SU-DHL-6 (cell line): ENCODE results near the gene UBE2F.

Source experiments
- H2AFZ ChIP-seq: fragments of 200-600 bp; sonication (generic); 2 replicates; pipeline ENCODE4 v1.6.1; 2014; ENCODE audit warnings: low read depth, mild to moderate bottlenecking, moderate library complexity, mixed read lengths, antibody characterized with exemption, low read length; ENCODE audit not compliant: severe bottlenecking
- H3F3A ChIP-seq: fragments of 200-600 bp; shearing (Covaris generic); 2 replicates; pipeline ENCODE4 v1.6.0; 2016; ENCODE audit warnings: antibody characterized with exemption, mild to moderate bottlenecking; ENCODE audit not compliant: insufficient read depth
- H3K27ac ChIP-seq: fragments of 200-600 bp; sonication (generic); 2 replicates; pipeline ENCODE4 v1.5.1; 2016; ENCODE audit warnings: low read depth, mild to moderate bottlenecking, low read length, moderate library complexity, mixed read lengths
- H3K27me3 ChIP-seq: fragments of 200-600 bp; sonication (generic), shearing (Covaris generic); 2 replicates; pipeline ENCODE4 v1.6.0; 2014; ENCODE audit warnings: mild to moderate bottlenecking, low read length
- H3K36me3 ChIP-seq: fragments of 200-600 bp; sonication (generic); 2 replicates; pipeline ENCODE4 v1.6.1; 2014; ENCODE audit warnings: mild to moderate bottlenecking, low read length, mixed read lengths
- H3K4me2 ChIP-seq: fragments of 300-600, 200-600 bp; shearing (Covaris generic), sonication (generic); 2 replicates; pipeline ENCODE4 v1.6.0; 2014; ENCODE audit warnings: low read length, low read depth, mild to moderate bottlenecking; ENCODE audit not compliant: poor library complexity, severe bottlenecking
- H3K4me3 ChIP-seq: fragments of 200-600 bp; sonication (generic); 2 replicates; pipeline ENCODE4 v1.5.1; 2014; ENCODE audit warnings: antibody characterized with exemption, low read length, mild to moderate bottlenecking, mixed read lengths; ENCODE audit not compliant: insufficient read depth, poor library complexity, severe bottlenecking
- H3K79me2 ChIP-seq: fragments of 200-600 bp; sonication (generic); 2 replicates; pipeline ENCODE4 v1.6.1; 2014; ENCODE audit warnings: mild to moderate bottlenecking, low read length, moderate library complexity; ENCODE audit not compliant: insufficient read depth
- H3K9ac ChIP-seq: fragments of 200-600 bp; sonication (generic); 2 replicates; pipeline ENCODE4 v1.7.0; 2014; ENCODE audit warnings: mild to moderate bottlenecking, low read length
- H3K9me2 ChIP-seq: fragments of 200-600 bp; sonication (generic); replicated peaks from 2 replicates; pipeline ENCODE4 v1.6.1; 2014; ENCODE audit warnings: low read length; ENCODE audit not compliant: insufficient read depth
- H3K9me3 ChIP-seq: fragments of 200-600 bp; sonication (generic); 2 replicates; pipeline ENCODE4 v1.6.1; 2014; ENCODE audit warnings: low read length, mixed read lengths; ENCODE audit not compliant: insufficient read depth
- H4K20me1 ChIP-seq: fragments of 200-600 bp; sonication (generic); 2 replicates; pipeline ENCODE4 v1.6.1; 2014; ENCODE audit warnings: low read depth, mild to moderate bottlenecking, antibody characterized with exemption, low read length, moderate library complexity, mixed read lengths
- EZH2phosphoT487 ChIP-seq: fragments of 200-600 bp; sonication (generic), shearing (Covaris generic); conservative IDR thresholded peaks from 2 replicates; pipeline ENCODE4 v1.6.1; 2018; ENCODE audit warnings: mild to moderate bottlenecking, antibody characterized with exemption, low read length, moderate library complexity, mixed read lengths
- TF ChIP-seq, protein P1 (sequence below): fragments of 200-600 bp; sonication (generic); IDR thresholded peaks from one replicate; pipeline ENCODE4 v1.5.1; 2017; ENCODE audit warnings: antibody characterized with exemption, mild to moderate bottlenecking, low read length, moderate library complexity; ENCODE audit not compliant: insufficient read depth, poor library complexity, severe bottlenecking

Gene UBE2F

DNA sequence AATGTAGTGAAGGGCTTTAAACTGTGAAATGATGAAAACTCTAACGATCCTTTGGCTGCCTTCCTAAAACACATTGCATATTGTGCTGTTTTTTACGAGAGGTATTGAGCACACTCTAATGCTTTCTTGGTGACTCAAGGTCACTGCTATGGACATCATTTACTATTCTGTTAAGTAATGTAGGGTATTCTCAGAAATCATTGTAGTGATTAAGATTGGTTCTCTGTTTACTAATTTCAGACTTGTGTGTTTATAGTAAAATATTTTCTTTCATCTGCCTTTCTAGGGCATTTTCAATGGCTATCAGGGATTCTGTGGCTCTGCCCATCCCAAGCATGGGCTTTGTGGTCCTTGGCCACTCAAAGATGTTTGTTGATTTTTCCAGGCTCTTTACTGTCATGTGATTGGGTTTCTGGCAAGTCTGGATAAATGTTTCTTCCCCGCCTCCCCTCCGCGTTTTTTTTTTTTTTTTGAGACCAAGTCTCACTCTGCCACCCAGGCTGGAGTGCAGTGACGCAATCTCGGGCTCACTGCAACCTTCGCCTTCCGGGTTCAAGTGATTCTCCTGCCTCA lies 29.3 kb downstream of the UBE2F start:
- H3K27me3 ChIP-seq = no peaks in the 10 kb centered on the region
- no peaks in the 10 kb centered on the region for H3K36me3 ChIP-seq
- no peak overlapping the region for H3K9ac ChIP-seq
- H3K27ac ChIP-seq = no peak overlapping the region
- H3K4me2 ChIP-seq = no peak overlapping the region
- H3K9me3 ChIP-seq = no peaks in the 10 kb centered on the region
- no peak overlapping the region for H2AFZ ChIP-seq
- H4K20me1 ChIP-seq = no peaks in the 10 kb centered on the region
- H3K79me2 ChIP-seq = no peaks in the 10 kb centered on the region
- no peaks in the 10 kb centered on the region for H3F3A ChIP-seq
- H3K4me3 ChIP-seq = no peak overlapping the region
- no peak for TF ChIP-seq EZH2phosphoT487
- TF ChIP-seq, protein P1, sequence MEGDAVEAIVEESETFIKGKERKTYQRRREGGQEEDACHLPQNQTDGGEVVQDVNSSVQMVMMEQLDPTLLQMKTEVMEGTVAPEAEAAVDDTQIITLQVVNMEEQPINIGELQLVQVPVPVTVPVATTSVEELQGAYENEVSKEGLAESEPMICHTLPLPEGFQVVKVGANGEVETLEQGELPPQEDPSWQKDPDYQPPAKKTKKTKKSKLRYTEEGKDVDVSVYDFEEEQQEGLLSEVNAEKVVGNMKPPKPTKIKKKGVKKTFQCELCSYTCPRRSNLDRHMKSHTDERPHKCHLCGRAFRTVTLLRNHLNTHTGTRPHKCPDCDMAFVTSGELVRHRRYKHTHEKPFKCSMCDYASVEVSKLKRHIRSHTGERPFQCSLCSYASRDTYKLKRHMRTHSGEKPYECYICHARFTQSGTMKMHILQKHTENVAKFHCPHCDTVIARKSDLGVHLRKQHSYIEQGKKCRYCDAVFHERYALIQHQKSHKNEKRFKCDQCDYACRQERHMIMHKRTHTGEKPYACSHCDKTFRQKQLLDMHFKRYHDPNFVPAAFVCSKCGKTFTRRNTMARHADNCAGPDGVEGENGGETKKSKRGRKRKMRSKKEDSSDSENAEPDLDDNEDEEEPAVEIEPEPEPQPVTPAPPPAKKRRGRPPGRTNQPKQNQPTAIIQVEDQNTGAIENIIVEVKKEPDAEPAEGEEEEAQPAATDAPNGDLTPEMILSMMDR = no peak
- H3K9me2 ChIP-seq = no peaks in the 10 kb centered on the region

- Histone ChIP-seq H3F3A (no peaks in the 10 kb centered on the region), H3K79me2 (no peaks in the 10 kb centered on the region), H3K4me2 (no peak overlapping the region), H3K9ac (no peak overlapping the region), H2AFZ (no peak overlapping the region), H3K4me3 (no peak overlapping the region), H4K20me1 (no peaks in the 10 kb centered on the region), H3K9me2 (no peaks in the 10 kb centered on the region), H3K36me3 (no peaks in the 10 kb centered on the region), H3K9me3 (no peaks in the 10 kb centered on the region), H3K27me3 (no peaks in the 10 kb centered on the region), H3K27ac (no peak overlapping the region)
- TF ChIP-seq, protein P1 = no peak
- no peak for TF ChIP-seq EZH2phosphoT487
These were observed 30.7 kb downstream of the UBE2F start for GRCh38 chr2:237997521-237997920.

- no peaks in the 10 kb centered on the region for H3F3A ChIP-seq
- H3K9me2 ChIP-seq = no peaks in the 10 kb centered on the region
- H2AFZ ChIP-seq = no peak overlapping the region
- no peaks in the 10 kb centered on the region for H4K20me1 ChIP-seq
- H3K4me3 ChIP-seq = no peak overlapping the region
- H3K79me2 ChIP-seq = no peaks in the 10 kb centered on the region
- H3K27ac ChIP-seq = no peak overlapping the region
- H3K4me2 ChIP-seq = no peak overlapping the region
- no peak overlapping the region for H3K9ac ChIP-seq
- H3K27me3 ChIP-seq = no peaks in the 10 kb centered on the region
- TF ChIP-seq EZH2phosphoT487 = no peak
- TF ChIP-seq, protein P1 = no peak
- no peaks in the 10 kb centered on the region for H3K9me3 ChIP-seq
- no peaks in the 10 kb centered on the region for H3K36me3 ChIP-seq
These were observed 31.7 kb downstream of the UBE2F start for GRCh38 chr2:237998530-237998929.
